ENCODE data around the gene TTLL7. TPM values are rescaled to one million over a fixed set of nuclear protein-coding genes. Genes with fewer than 3 reads are reported as not detected.

The TTLL7 gene
- total RNA-seq, 4 donors from 2014 or later, result 26.2 to 58.1 (median 41.2) TPM

DNA sequence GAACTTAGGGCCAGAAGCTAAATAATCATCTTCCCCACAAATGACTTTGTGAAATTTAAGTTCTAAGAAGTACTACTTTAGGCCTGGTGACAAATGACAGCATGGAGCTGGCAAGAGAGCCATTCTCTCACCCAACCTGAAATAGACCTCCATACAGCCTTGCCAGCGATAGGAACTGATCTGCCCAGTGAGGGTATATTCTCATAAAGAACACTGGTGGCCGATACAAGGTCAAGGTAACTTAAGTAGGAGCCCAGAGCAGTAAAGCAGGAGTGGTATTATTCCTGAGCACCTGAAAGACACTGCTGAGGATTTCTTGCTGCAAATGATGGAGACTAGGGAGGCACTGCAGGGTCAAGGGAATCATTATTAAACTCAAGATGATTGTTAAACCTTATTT is 2.6 kb upstream of the TTLL7 start:
- Histone ChIP-seq H3K27ac (replicated peaks in 1 of 4) (no peak overlapping the region), H3K4me1 (peaks cover 0 to 33% (median 25%) of the 10 kb centered on the region in 4 donors), H3K4me3 (no peak overlapping the region), H3K9me3 (no peaks in the 10 kb centered on the region), H3K27me3 (no peaks in the 10 kb centered on the region), H3K36me3 (no peaks in the 10 kb centered on the region)
- intact Hi-C loops (cut with DNase I), result no loop called here
- 100% methylated on average over 2 of the region's 2 CpGs for WGBS
- TF ChIP-seq POLR2AphosphoS5 (IDR thresholded peaks at IDR 0.05), result no peak
- no peak for TF ChIP-seq CTCF (IDR thresholded peaks at IDR 0.05)
- TF ChIP-seq POLR2A (IDR thresholded peaks at IDR 0.05; ENCODE audit: low read depth), result no peak
- no peak for TF ChIP-seq EP300 (IDR thresholded peaks at IDR 0.05)
- no peak for DNase-seq (ENCODE audit: extremely low spot score)

GRCh38 chr1:84000954-84001495 is 2.1 kb upstream of the TTLL7 start:
- DNase-seq (ENCODE audit: extremely low spot score), result no peak
- TF ChIP-seq EP300 (IDR thresholded peaks at IDR 0.05) (no peak), POLR2A (IDR thresholded peaks at IDR 0.05; ENCODE audit: low read depth) (no peak), CTCF (IDR thresholded peaks at IDR 0.05) (no peak), POLR2AphosphoS5 (IDR thresholded peaks at IDR 0.05) (no peak)
- 78% methylated on average over 4 of the region's 4 CpGs for WGBS
- intact Hi-C loops (cut with DNase I), result no loop called here
- Histone ChIP-seq H3K4me3 (no peak overlapping the region), H3K4me1 (peaks cover 0 to 37% (median 29%) of the 10 kb centered on the region in 4 donors), H3K27me3 (no peaks in the 10 kb centered on the region), H3K27ac (replicated peaks in 1 of 4) (no peak overlapping the region), H3K9me3 (no peaks in the 10 kb centered on the region), H3K36me3 (no peaks in the 10 kb centered on the region)

DNA sequence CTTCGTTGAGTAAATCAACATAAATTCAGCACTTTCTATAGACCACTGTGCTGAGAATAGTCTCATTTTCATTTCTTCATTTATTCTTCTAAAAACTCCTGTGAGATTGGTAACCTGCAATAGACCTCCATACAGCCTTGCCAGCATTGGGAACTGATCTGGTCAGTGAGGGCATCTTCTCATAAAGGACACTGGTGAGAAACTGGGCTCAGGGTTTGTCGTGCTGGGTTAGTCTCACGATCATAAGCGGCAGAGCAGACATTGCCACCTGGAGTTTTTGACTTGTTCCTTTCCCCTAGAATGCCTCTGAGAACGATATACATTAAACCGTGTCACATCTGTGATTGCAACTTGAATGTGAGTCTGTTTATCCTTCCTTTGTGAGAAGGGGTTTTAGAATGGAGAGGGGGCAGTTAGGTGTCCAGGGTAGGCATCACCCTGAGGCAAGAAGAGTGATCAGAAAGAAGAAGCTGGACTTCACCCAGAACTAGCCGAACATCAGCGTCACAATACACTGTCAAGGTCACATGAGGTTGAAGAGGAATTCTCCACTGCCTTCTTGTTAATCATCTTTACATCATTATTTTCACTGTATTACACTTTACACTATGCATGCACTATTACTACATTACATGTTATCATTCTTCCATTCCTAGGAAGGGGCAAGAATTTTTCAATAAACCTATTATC is 1.4 kb upstream of the TTLL7 start:
- Histone ChIP-seq H3K4me3 (no peak overlapping the region), H3K36me3 (no peaks in the 10 kb centered on the region), H3K4me1 (peaks cover 0 to 38% (median 32%) of the 10 kb centered on the region in 4 donors), H3K9me3 (no peaks in the 10 kb centered on the region), H3K27me3 (no peaks in the 10 kb centered on the region), H3K27ac (replicated peaks in 1 of 4) (peak overlapping the region in 2 of 4 donors; percentile 92 to 94)
- no peak for TF ChIP-seq POLR2A (IDR thresholded peaks at IDR 0.05; ENCODE audit: low read depth)
- TF ChIP-seq EP300 (IDR thresholded peaks at IDR 0.05), result no peak
- TF ChIP-seq CTCF (IDR thresholded peaks at IDR 0.05), result no peak
- no peak for TF ChIP-seq POLR2AphosphoS5 (IDR thresholded peaks at IDR 0.05)
- DNase-seq (ENCODE audit: extremely low spot score), result no peak
- 87% methylated on average over 8 of the region's 8 CpGs for WGBS
- intact Hi-C loops (cut with DNase I), result no loop called here

GRCh38 chr1:83999316-83999819 is 436 bp upstream of the TTLL7 start:
- TF ChIP-seq CTCF (IDR thresholded peaks at IDR 0.05), result no peak
- peak in 1 of 2 donors; percentile 70 for TF ChIP-seq POLR2AphosphoS5 (IDR thresholded peaks at IDR 0.05)
- Histone ChIP-seq H3K36me3 (no peaks in the 10 kb centered on the region), H3K27ac (replicated peaks in 1 of 4) (peak overlapping the region; percentile 86 to 94 (median 89))

More at GRCh38 chr1:83999316-83999819, 436 bp upstream of the TTLL7 start:
- Histone ChIP-seq H3K9me3 (no peaks in the 10 kb centered on the region), H3K27me3 (no peaks in the 10 kb centered on the region), H3K4me1 (peaks cover 0 to 38% (median 33%) of the 10 kb centered on the region in 4 donors), H3K4me3 (peak overlapping the region; percentile 87 to 99 (median 92))
- intact Hi-C loops (cut with DNase I), result loop anchor here (5.0 to 10.0 kb wide), 3 partner anchors 67 to 125 kb away; no protein-coding TSS in a partner anchor
- 5% methylated on average over 13 of the region's 26 CpGs for WGBS
- DNase-seq (ENCODE audit: extremely low spot score), result no peak
